Stomach (tissue), 4 donors: ENCODE measurements around the gene FGF4.

Experiments
- POLR2A ChIP-seq, 4 donors: fragments of 450-650 bp; IDR thresholded peaks; one replicate each; pipeline ENCODE4 v1.6.1; 2016; ENCODE audit warnings: antibody characterized with exemption in 4 of 4, control low read depth in 2 of 4, mild to moderate bottlenecking in 1 of 4, moderate library complexity in 1 of 4
- TF ChIP-seq, protein P1 (sequence below), 7 experiments: fragments of 450-650 bp in 4 of 7; fragments of 200-600 bp in 3 of 7; sonication (generic) in 3 of 7; IDR thresholded peaks; one replicate each; pipeline ENCODE4 v1.5.1; 2016 to 2019; ENCODE audit warnings: antibody characterized with exemption in 7 of 7, control low read depth in 2 of 7, mild to moderate bottlenecking in 1 of 7

- TF ChIP-seq, protein P1, sequence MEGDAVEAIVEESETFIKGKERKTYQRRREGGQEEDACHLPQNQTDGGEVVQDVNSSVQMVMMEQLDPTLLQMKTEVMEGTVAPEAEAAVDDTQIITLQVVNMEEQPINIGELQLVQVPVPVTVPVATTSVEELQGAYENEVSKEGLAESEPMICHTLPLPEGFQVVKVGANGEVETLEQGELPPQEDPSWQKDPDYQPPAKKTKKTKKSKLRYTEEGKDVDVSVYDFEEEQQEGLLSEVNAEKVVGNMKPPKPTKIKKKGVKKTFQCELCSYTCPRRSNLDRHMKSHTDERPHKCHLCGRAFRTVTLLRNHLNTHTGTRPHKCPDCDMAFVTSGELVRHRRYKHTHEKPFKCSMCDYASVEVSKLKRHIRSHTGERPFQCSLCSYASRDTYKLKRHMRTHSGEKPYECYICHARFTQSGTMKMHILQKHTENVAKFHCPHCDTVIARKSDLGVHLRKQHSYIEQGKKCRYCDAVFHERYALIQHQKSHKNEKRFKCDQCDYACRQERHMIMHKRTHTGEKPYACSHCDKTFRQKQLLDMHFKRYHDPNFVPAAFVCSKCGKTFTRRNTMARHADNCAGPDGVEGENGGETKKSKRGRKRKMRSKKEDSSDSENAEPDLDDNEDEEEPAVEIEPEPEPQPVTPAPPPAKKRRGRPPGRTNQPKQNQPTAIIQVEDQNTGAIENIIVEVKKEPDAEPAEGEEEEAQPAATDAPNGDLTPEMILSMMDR (IDR thresholded peaks at IDR 0.05): no peak
- TF ChIP-seq POLR2A (IDR thresholded peaks at IDR 0.05): no peak
These were observed 37.1 kb upstream of the FGF4 start for GRCh38 chr11:69812256-69812655.
